Fibroblast of skin of scalp (primary cell): ENCODE results near the gene CCNT2.
"Not testable (repeated sequence)": the region's sequence is repeated elsewhere in the genome, so short reads cannot be mapped to it uniquely, and the experiment has no call there.

ENCODE experiments used
- DNase-seq: peaks from one replicate; pipeline ENCODE4 v3.0.0-alpha.2; 2013

CCNT2 gene

GRCh38 chr2:134976074-134976702 lies 57.6 kb downstream of the CCNT2 start:
- DNase-seq = no peak

- not testable (repeated sequence) for DNase-seq
Measured at GRCh38 chr2:134977104-134977503, 58.5 kb downstream of the CCNT2 start.

GRCh38 chr2:134979221-134979620 lies 60.6 kb downstream of the CCNT2 start:
- DNase-seq = no peak

GRCh38 chr2:134980639-134981038 lies 62.0 kb downstream of the CCNT2 start:
- DNase-seq = no peak

- DNase-seq = no peak
Measured at GRCh38 chr2:134982603-134983002, 64.0 kb downstream of the CCNT2 start.

- no peak for DNase-seq
Measured at GRCh38 chr2:134985061-134985460, 66.4 kb downstream of the CCNT2 start.

- DNase-seq = peak; percentile 38
Measured at GRCh38 chr2:134988994-134989605, 70.5 kb downstream of the CCNT2 start.

- DNase-seq = no peak
Measured at GRCh38 chr2:134999521-134999920, 80.9 kb downstream of the CCNT2 start.

- no peak for DNase-seq
Measured at GRCh38 chr2:135002836-135003235, 84.2 kb downstream of the CCNT2 start.

GRCh38 chr2:135004005-135004746 lies 85.6 kb downstream of the CCNT2 start:
- DNase-seq = peak; percentile 68

- DNase-seq = no peak
Measured at GRCh38 chr2:135005753-135006152, 87.1 kb downstream of the CCNT2 start.
